ENCODE data around the gene FGF9.

DNA sequence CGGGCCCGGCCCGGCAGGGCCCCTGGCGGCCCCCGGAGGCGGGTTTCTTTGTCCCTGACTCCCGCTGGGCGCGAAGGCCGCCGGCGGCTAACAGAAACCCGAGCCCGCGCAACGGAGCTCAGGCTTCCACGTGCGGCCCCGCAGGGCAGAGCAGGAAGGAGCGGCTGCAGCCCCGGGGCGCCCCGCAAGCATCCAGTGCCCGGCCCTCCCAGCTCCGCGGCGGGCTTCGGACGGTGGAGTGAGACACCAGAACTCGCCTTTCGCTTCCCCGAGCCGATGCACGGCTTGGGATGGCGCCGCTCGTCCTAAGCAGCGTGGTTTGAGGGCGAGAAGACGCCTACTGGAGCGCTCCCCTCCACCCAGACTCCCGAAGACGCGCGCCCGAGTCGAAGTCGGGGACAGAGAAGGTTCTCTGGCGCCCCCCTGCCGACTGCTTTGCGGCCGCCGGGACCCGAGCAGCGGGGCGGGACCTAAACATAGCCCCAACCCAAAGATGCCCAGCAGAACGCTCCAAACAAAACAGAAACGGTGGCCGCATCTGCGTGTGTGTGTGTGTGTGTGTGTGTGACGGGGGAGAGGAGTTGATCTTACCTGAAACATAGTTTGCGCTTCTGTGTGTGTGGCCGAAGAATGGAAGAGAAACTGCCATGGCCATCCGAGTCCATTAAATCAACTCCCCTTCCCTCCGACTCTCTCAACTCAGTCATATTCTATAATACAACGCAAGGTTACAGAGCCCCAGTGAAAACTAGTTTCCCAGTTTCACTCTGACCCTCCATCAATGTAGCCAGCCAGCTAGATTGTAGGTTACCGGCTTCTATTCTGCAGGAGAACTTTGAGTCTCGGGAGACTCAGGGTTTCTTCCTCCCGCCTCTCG, 629 bp upstream of the FGF9 start:
- no peak for TF ChIP-seq TAF1 (IDR thresholded peaks at IDR 0.05; ENCODE audit: low read depth)
- no peak; the same call in 1 of the 2 replicates for TF ChIP-seq YY1 (IDR thresholded peaks at IDR 0.05; ENCODE audit: low read depth)
- no peak for TF ChIP-seq CREB1 (IDR thresholded peaks at IDR 0.05; ENCODE audit: low read depth)
- TF ChIP-seq, protein P1, sequence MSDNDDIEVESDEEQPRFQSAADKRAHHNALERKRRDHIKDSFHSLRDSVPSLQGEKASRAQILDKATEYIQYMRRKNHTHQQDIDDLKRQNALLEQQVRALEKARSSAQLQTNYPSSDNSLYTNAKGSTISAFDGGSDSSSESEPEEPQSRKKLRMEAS (IDR thresholded peaks at IDR 0.05), result peak; percentile 82
- no peak for TF ChIP-seq EGR1 (IDR thresholded peaks at IDR 0.05)
- TF ChIP-seq NFIC (IDR thresholded peaks at IDR 0.05), result no peak
- TF ChIP-seq, protein P2, sequence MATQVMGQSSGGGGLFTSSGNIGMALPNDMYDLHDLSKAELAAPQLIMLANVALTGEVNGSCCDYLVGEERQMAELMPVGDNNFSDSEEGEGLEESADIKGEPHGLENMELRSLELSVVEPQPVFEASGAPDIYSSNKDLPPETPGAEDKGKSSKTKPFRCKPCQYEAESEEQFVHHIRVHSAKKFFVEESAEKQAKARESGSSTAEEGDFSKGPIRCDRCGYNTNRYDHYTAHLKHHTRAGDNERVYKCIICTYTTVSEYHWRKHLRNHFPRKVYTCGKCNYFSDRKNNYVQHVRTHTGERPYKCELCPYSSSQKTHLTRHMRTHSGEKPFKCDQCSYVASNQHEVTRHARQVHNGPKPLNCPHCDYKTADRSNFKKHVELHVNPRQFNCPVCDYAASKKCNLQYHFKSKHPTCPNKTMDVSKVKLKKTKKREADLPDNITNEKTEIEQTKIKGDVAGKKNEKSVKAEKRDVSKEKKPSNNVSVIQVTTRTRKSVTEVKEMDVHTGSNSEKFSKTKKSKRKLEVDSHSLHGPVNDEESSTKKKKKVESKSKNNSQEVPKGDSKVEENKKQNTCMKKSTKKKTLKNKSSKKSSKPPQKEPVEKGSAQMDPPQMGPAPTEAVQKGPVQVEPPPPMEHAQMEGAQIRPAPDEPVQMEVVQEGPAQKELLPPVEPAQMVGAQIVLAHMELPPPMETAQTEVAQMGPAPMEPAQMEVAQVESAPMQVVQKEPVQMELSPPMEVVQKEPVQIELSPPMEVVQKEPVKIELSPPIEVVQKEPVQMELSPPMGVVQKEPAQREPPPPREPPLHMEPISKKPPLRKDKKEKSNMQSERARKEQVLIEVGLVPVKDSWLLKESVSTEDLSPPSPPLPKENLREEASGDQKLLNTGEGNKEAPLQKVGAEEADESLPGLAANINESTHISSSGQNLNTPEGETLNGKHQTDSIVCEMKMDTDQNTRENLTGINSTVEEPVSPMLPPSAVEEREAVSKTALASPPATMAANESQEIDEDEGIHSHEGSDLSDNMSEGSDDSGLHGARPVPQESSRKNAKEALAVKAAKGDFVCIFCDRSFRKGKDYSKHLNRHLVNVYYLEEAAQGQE (IDR thresholded peaks at IDR 0.05; ENCODE audit: low read depth), result no peak
- no peak for TF ChIP-seq EP300 (IDR thresholded peaks at IDR 0.05; ENCODE audit: borderline replicate concordance)
- TF ChIP-seq RAD21 (IDR thresholded peaks at IDR 0.05; ENCODE audit: low read depth), result no peak
- TF ChIP-seq TCF12 (IDR thresholded peaks at IDR 0.05; ENCODE audit: low read depth), result no peak
- TF ChIP-seq TEAD4 (IDR thresholded peaks at IDR 0.05), result no peak
- no peak for TF ChIP-seq FOXM1 (IDR thresholded peaks at IDR 0.05; ENCODE audit: borderline replicate concordance, low read depth)
- TF ChIP-seq ZBTB7A (IDR thresholded peaks at IDR 0.05; ENCODE audit: low read depth), result no peak; the same call in 1 of the 2 replicates
- no peak for TF ChIP-seq CEBPB (IDR thresholded peaks at IDR 0.05)
